HG03575 (cell line): Measurements from ENCODE around the gene PRKCE.
"Not testable (repeated sequence)": the region's sequence is repeated elsewhere in the genome, so short reads cannot be mapped to it uniquely, and the experiment has no call there.

ENCODE experiments used
- ATAC-seq: cut with Tn5 transposase; IDR thresholded peaks from one replicate; pipeline ENCODE4 v1.9.1; 2021; ENCODE audit not compliant: unreplicated experiment, insufficient number of reproducible peaks, low FRiP score; ENCODE audit errors: extremely low read depth

The PRKCE gene

DNA sequence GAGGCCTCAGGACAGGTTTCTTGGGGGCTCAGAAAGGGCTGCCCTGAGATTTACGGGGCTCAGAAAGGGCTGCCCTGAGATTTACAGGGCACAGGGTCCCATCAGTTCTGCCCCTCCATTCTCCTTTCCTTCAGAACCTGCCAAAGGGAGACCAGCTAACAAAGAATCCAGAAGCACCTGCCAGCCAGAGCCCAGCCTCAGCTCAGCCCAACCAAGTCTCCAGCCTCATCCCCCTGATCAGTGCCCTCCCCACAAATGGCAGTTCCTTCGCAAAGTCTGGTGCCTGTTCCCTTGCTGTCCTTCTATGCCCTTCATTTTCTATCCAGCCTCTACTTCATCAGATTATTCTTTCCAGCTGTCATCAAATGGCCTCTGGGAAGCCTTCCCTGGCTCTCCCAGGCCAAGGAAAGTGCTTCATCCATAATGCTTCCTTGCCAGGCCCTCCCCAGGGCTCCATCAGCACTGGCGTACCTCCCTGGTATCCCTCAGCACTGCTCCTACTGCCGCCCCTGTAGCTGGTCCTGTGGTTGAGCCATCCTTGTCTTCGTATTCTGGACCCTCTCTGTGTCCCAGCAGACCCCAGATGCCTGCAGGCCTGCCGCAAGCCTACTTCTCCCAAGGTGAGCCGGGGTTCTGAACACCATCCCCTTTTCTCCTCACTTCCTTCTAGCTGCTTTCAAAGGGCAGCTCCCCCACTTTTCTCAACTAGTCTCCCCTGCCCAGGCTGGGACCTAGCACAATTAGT lies 549.6 kb downstream of the PRKCE start:
- ATAC-seq, result no peak

DNA sequence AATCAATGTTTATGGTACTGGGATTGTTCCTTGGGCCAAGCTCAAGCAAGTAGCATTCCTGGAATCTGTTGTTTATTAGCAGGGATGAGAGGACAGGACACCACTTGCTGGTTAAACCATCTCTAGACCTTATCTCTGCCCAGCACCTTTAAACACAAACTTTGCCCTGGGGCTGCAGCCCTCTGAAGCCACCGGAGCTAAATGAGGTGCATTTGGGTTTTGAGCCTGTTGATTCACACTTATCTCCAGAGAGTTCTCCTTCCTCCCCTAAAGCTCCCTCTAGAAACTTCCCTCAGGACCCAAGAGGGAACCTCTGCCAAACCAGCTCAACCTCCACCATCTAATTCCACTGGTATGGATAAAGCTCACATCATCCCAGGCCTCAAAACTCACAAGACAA lies 551.0 kb downstream of the PRKCE start:
- ATAC-seq, result no peak

DNA sequence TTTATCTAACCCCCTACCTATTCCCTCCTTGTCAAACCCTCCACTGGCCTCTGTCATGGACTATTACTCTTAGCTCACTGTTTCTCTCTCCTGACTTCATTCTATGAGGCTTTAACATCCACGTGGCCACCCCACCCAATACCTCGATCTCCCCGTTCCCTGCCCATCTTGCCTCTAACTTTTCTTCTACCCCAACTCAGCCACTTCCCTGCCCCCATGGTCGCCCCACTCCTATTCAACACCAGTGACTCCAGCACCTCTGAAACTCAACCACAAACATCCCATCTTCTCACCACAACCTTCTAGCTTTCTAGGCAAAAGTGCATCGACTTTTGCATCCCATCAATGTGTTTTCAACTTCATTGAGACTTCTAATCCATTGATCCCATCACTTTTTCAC lies 551.5 kb downstream of the PRKCE start:
- no peak for ATAC-seq

DNA sequence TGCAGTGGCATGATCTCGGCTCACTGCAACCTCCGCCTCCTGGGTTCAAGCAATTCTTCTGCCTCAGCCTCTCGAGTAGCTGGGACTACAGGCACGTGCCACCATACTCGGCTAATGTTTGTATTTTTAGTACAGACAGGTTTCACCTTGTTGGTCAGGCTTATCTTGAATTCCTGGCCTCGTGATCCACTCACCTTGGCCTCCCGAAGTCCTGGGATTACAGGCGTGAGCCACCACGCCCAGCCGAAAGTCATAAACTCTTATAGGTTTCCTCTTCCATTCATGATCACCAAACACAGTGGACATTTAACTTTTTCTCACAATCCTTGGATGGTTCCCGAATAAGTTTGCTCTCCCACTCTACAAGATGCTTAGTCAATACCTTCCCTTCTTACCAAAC lies 552.2 kb downstream of the PRKCE start:
- ATAC-seq, result not testable (repeated sequence)

DNA sequence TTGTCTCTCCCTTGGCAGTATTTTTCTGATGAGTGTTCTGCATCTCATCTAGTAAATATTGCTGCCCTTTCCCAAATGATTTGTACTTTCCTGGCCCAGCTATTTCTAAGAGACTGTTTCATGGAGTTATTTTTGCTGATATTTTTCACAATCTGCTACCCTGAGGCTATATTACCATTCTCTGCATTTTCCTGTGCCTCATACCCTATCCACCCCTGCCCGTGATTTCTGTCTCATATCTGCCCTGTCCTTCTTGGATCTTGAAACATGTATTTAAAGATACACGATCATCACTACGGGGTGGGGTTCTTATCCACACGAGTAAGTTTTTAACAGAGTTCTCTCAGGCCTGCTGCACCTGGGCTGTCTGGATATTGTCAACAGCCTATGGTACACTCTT lies 556.1 kb downstream of the PRKCE start:
- ATAC-seq, result no peak

DNA sequence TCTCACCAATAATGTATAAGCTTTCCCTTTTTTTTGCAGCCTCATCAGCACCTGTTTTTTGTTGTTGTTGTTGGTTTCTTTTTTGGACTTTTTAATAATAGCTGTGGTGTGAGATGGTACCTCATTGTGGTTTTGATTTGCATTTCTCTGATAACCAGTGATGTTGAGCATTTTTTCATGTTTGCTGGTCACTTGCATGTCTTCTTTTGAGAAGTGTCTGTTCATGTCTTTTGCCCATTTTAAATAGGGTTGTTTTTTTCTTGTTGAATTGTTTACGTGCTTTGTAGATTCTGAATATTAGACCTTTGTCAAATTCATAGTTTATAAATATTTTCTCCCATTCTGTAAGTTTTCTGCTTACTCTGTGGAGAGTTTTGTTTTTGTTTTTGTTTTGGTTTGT lies 557.3 kb downstream of the PRKCE start:
- no peak for ATAC-seq

DNA sequence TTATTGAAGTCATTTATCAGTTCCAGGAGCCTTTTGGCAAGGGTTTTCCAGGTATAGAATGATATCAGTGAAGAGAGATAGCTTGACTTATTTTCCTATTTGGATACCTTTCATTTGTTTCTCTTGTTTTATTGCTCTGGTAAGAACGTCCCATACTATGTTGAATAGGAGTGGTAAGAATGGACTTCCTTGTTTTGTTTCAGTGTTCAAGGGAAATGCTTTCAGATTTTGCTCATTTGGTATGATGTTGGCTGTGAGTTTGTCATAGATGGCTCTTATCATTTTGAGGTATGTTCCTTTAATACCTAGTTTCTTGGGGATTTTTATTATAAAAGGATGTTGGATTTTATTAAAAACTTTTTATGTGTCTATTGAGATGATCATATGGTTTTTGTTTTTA lies 558.6 kb downstream of the PRKCE start:
- no peak for ATAC-seq

DNA sequence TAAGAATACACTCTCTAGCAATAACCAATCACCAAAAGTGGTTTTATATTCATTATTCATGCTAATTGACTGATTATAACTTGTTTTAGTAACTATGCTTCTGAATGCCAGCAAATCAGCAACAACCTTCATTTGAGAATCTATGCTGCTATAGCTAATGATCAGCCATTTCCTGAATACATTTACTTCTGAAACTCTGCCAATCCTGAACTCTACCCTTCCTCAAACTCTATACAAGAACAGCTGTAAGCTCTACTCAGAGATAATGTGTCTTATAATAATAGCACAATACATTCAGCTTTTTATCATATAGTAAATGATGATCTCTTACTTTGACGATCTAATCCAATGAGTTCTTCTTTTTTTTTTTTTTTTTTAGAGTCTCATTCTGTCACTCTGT lies 560.0 kb downstream of the PRKCE start:
- no peak for ATAC-seq

DNA sequence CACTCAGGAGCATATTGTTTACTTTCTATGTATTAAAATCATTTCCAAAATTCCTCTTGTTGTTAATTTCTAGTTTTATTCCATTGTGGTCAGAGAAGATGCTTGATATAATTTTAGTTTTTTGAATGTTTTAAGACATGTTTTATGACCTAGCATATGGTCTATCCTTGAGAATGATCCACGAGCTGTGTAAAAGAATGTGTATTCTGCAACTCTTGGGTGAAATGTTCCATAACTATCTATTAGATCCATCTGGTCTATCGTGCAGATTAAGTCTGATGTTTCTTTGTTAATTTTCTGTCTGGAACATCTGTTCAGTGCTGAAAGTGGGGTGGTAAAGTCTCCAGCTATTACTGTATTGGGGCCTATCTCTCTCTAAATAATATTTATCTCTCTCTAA lies 562.4 kb downstream of the PRKCE start:
- no peak for ATAC-seq

DNA sequence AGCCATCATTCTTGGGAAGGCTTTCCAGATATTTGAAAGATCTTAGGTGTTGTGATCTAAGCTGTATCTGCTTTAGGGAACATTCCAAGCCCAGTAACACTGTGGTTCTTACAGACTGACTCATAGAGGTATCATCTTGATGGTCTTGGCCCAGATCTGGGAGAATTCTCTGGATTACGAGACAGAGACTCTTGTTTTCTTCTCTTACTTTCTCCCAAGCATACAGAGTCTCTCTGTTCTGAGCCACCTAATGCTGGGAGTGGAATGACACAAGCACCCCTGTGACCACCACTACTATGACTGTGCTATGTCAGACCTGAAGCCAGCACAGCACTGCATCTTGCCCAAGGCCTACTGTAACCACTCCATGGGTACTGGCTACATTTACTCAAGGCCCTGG lies 564.7 kb downstream of the PRKCE start:
- no peak for ATAC-seq

DNA sequence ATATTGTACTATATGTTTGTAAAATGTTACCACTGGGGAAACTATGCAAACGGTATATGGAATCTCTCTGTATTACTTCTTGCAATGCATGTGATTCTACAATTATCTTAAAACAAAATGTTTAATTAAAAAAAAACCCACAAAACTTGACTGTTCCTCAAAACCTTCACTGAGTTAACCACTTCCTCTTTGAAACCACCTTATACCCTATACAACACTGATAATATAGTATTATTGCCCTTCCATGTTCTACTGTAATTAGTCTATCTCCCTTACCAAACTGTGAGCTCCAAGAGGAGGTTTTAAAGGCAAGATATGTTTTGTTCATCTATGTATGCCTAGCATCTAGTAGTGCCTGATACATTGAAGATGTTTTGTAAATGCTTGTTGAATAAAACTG lies 572.0 kb downstream of the PRKCE start:
- ATAC-seq, result not testable (repeated sequence)

DNA sequence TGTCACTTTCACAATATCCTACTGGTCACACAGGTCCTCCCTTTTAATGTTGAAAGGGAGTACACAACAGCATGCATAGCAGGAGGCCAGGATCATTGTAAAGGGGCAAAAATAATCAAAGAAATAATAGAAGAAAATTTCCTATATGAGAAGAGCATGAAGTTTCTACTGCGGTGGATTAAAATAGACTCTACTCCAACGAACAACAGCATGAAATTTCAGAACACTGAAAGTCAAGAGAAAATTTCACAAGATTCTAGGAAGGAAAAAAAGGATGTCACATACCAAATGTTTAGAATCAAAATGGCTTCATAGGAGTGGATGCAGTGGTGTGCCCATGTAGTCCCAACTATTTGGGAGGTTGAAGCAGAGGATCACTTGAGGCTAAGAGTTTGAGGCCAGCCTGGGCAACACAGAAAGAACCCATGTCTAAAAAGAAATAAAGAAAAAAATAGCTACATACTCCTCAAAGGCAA lies 573.7 kb downstream of the PRKCE start:
- no peak for ATAC-seq

DNA sequence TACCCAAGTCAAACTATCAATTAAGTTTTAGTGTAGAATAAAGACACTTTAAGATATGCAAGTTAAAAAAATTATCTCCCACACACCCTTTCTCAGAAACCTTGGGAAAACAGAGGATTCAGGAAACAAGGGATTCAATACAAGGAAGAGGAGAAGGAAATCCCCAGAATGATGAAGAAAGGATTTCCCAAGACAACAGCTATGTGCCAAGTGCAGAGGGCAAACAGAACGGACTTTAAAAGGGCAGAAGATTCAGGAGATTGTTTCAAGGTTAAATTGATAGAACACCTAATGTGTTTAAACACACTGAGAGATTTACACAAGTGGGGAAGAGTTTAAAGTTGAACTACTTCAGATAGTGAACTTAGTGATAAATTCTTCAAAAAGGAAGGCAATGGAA lies 574.3 kb downstream of the PRKCE start:
- no peak for ATAC-seq

DNA sequence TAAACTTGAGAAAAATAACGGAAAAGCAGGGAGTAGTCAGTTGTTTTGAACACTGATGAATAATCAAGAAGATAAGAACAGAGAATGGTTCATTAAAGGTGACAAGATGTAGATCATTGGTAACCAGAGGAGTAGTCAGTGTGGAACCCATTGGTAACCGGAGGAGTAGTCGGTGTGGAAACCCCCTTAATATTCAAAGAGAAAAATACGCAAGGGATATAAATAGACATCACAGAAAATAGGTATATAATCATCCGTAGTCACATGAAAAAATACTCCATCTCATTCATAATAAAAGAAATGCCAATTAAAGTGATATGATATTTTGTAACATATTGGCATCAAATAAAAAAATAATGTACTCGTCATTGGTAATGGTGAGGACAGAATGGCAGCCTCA lies 575.1 kb downstream of the PRKCE start:
- ATAC-seq, result no peak

DNA sequence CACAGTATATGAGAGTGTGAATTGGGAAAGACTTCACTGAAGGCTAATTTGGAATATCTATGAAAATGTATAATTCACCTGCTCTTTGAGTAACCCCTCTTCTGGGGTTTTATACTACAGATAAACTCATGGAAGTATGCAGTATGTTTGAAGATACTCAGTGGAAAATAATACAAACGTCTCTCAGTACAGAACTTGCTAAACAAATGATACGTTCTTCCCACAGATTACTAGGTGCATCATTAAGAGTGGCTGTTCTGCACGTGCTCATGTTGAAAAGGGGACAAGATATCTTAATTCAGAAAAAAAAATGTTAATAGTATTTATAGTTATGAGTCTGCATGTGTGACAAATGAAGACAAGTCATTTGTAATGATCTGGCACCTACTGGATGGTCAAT lies 575.5 kb downstream of the PRKCE start:
- ATAC-seq, result no peak

DNA sequence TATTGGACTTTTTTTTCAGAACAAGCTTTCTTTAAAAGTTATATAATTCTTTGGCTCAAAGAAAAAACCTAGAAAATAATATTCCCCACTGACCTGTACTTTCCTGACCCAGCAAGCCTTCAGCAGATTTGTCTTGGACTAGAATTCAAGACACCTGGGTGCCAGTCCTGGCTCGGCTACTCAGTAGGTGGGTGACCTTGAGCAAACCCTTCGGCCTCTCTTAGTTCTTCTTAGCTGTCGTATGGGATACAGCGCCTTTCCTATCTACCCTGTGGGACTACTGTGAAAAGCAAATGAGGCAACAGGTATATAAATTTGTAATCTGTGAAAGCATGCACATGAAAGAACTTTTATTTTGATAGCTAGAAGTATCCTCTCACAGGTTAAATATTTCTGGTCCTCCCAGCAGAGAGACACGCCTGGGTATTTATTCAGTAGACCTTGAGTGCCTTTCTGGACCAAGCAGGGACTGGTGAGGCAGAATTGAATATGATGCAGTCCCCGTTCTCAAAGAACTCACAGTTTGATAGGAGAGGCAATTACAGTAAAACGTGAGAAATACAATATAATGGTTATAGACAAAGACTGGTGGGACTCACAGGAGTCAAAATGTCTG lies 576.3 kb downstream of the PRKCE start:
- ATAC-seq, result no peak

DNA sequence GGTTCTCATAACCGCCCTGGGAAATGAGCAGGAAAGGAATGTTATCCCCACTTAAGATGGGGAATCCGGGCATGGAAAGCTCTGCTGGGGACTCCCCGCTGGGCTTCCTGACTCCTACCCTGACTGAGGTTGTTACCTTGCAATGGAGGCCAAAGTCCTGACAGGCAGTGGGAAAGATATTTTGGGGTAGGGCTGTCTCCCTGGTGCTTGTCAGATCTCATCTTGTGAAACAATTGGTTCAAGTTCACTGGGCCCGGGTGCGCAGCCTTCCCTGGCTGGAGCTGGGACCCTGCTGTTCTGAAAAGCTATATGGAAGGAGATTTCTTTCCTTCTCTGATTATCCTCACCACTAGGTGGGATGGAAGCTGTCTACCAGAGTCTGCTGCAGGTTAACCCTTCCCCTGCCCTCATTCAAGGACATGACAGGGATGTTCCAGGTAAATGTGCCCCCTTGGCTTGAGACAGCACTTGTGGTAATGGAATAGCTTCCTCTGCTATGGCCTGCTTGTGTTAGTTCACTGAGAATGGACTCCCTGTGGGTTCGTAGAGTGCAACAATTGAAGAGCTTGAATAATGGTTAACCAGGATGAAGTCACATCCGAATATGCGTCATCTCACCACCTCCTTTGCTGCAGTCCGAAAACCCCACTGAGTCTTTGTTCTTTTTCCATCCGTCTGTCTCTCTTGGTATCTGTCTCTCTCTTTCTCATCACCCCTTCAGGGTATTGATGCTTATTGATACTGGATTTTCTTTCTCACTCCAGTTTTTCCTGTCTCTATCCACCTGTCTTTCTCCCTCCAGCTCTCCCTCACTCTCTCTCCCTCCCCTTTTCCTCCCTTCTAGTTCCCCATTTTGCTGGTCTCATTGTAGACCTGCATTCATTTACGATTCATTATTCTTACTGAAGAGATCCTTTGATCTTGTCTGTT lies 577.9 kb downstream of the PRKCE start:
- peak; percentile 73 for ATAC-seq

DNA sequence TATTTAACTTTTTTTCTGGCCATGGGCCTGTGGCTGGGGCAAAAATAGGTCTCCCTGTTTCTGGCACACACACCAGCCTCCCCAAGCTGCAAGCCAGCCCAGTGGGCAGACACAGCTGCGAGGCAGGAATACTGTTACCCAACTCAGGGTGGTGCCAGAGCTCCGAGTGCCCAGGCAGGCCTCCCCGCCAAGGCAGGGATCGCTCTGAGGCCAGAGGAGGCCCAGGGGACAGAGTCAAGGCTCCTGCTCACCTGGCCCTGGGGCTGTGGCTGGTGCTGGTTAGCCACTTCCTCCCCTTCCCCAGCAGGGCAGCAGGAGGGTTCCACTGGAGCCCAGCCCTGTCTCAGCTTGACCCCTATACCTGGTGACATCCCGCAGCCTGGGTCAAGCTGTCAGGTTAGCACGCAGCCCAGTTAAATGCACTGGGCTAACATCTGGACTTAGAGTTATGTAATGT lies 578.7 kb downstream of the PRKCE start:
- peak; percentile 20 for ATAC-seq

DNA sequence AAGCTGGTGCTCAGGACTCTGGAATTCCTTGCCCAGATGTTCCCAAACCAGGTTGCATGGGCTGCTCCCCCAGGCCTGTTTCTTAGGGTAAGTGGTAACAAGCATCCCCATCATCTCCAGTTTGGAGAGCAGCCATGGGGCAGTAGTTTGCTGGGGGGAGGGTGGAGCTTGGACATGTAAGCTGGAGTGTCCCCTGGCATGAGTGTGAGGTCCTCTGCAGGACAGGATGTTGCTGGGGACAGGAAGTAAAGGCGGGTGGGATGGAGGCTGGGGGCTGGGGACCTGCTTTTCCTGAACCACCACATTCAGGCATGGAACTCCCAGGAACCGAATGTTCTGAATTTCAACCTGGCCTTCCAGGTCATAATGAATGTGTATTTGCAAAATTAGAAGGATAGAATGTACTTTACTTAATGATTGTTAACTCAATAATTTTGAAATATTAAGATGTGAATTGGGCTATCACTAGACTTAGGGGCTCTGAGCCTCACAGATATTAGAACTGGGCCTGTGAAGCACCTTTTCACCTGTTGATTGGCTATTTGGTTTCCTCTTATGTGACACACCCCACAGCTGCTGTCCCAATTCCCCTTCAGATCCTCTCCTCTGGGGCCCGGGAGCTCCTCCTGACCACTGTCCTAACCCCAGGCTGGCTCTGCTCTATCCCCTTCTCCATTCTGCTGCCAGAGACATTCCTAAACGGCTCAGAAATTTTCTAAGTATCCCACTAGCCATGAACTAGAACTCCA lies 579.4 kb downstream of the PRKCE start:
- ATAC-seq, result no peak
